ENCODE results near the gene CACNB4.

- TF ChIP-seq, protein P1, sequence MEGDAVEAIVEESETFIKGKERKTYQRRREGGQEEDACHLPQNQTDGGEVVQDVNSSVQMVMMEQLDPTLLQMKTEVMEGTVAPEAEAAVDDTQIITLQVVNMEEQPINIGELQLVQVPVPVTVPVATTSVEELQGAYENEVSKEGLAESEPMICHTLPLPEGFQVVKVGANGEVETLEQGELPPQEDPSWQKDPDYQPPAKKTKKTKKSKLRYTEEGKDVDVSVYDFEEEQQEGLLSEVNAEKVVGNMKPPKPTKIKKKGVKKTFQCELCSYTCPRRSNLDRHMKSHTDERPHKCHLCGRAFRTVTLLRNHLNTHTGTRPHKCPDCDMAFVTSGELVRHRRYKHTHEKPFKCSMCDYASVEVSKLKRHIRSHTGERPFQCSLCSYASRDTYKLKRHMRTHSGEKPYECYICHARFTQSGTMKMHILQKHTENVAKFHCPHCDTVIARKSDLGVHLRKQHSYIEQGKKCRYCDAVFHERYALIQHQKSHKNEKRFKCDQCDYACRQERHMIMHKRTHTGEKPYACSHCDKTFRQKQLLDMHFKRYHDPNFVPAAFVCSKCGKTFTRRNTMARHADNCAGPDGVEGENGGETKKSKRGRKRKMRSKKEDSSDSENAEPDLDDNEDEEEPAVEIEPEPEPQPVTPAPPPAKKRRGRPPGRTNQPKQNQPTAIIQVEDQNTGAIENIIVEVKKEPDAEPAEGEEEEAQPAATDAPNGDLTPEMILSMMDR (IDR thresholded peaks at IDR 0.05), result no peak
- TF ChIP-seq POLR2A (IDR thresholded peaks at IDR 0.05), result no peak
Observed at GRCh38 chr2:151961558-151961957, 137.3 kb downstream of the CACNB4 start.
